Progenitor cell of endocrine pancreas (in vitro differentiated cells): ENCODE measurements around the gene RAD9B. TPM values are rescaled to one million over a fixed set of nuclear protein-coding genes. Genes with fewer than 3 reads are reported as not detected.
"Not testable (repeated sequence)": the region's sequence is repeated elsewhere in the genome, so short reads cannot be mapped to it uniquely, and the experiment has no call there.

Experiments
- DNase-seq: peaks from one replicate; pipeline ENCODE4 v3.0.0; 2021; ENCODE audit warnings: low spot score; ENCODE audit not compliant: unreplicated experiment
- H3K27ac Mint-ChIP-seq: 2 replicates; pipeline ENCODE4 v1.8.0; 2021; ENCODE audit warnings: mild to moderate bottlenecking, moderate library complexity, mixed read lengths
- H3K27me3 Mint-ChIP-seq: 2 replicates; pipeline ENCODE4 v1.8.0; 2021; ENCODE audit warnings: mixed read lengths
- H3K36me3 Mint-ChIP-seq: 2 replicates; pipeline ENCODE4 v1.8.0; 2022; ENCODE audit warnings: mixed read lengths; ENCODE audit not compliant: insufficient read depth
- H3K4me1 Mint-ChIP-seq: 2 replicates; pipeline ENCODE4 v1.8.0; 2021; ENCODE audit warnings: low read depth, mixed read lengths
- H3K4me3 Mint-ChIP-seq: 2 replicates; pipeline ENCODE4 v1.8.0; 2021; ENCODE audit warnings: low read depth, mild to moderate bottlenecking, moderate library complexity, mixed read lengths
- H3K9me3 Mint-ChIP-seq: 2 replicates; pipeline ENCODE4 v1.8.0; 2021; ENCODE audit warnings: low read depth, mixed read lengths
- total RNA-seq: library from RNA; stranded (reverse); gene quantifications from 2 replicates; pipeline ENCODE4 v1.2.1, GENCODE V29; 2021
- TF ChIP-seq, protein P1 (sequence below): fragments of 200-600 bp; sonication (generic); IDR thresholded peaks from one replicate; pipeline ENCODE4 v1.5.0; 2021; ENCODE audit warnings: antibody characterized with exemption, mild to moderate bottlenecking; ENCODE audit not compliant: unreplicated experiment

The RAD9B gene
- total RNA-seq, 1 donor from 2014 or later: 0.24 TPM

DNA sequence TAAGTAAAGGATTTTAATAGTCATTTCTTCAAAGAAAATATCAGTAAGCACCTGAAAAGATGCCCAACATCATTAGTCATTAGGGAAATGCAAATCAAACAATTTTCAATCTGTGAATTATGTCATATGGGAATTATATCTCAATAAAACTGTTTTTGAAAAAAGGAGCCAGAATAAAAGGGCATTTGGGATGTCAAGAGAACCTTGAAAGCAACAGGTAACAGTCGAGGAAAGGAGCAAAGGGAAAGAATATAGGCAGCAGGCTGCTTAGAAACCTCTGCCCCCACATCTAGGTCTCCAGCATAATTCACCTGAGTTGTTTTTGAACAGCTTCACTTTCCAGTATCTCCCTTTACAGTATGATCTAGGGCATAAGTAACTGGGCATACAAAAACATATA is 12.2 kb downstream of the RAD9B start:
- peaks cover 14% of the 10 kb centered on the region for H3K27me3 Mint-ChIP-seq
- TF ChIP-seq, protein P1, sequence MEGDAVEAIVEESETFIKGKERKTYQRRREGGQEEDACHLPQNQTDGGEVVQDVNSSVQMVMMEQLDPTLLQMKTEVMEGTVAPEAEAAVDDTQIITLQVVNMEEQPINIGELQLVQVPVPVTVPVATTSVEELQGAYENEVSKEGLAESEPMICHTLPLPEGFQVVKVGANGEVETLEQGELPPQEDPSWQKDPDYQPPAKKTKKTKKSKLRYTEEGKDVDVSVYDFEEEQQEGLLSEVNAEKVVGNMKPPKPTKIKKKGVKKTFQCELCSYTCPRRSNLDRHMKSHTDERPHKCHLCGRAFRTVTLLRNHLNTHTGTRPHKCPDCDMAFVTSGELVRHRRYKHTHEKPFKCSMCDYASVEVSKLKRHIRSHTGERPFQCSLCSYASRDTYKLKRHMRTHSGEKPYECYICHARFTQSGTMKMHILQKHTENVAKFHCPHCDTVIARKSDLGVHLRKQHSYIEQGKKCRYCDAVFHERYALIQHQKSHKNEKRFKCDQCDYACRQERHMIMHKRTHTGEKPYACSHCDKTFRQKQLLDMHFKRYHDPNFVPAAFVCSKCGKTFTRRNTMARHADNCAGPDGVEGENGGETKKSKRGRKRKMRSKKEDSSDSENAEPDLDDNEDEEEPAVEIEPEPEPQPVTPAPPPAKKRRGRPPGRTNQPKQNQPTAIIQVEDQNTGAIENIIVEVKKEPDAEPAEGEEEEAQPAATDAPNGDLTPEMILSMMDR: no peak
- DNase-seq: no peak
- no peak overlapping the region for H3K4me3 Mint-ChIP-seq
- H3K36me3 Mint-ChIP-seq: no peaks in the 10 kb centered on the region
- no peaks in the 10 kb centered on the region for H3K9me3 Mint-ChIP-seq
- no peak overlapping the region for H3K27ac Mint-ChIP-seq
- H3K4me1 Mint-ChIP-seq: no peaks in the 10 kb centered on the region

DNA sequence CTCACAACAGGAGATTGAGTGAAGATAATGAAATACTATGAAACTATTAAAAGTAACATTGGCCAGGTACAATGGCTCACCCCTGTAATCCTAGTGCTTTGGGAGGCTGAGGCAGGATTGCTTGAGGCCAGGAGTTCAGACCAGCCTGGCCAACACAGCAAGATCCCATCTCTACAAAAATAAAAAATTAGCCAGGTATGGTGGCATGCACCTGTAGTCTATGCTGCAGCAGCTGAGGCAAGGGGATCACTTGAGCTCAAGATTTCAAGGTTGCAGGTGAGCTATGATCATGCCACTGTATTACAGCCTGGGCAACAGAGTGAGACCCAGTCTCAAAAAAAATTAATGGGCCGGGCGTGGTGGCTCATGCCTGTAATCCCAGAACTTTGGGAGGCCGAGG is 14.9 kb downstream of the RAD9B start:
- TF ChIP-seq, protein P1: no peak
- H3K27ac Mint-ChIP-seq: no peak overlapping the region
- H3K4me1 Mint-ChIP-seq: no peaks in the 10 kb centered on the region
- H3K36me3 Mint-ChIP-seq: no peaks in the 10 kb centered on the region
- DNase-seq: no peak
- H3K4me3 Mint-ChIP-seq: no peak overlapping the region
- H3K27me3 Mint-ChIP-seq: peaks cover 3% of the 10 kb centered on the region
- no peaks in the 10 kb centered on the region for H3K9me3 Mint-ChIP-seq

- H3K27me3 Mint-ChIP-seq, H3K27ac Mint-ChIP-seq, DNase-seq, H3K4me1 Mint-ChIP-seq, H3K4me3 Mint-ChIP-seq, H3K9me3 Mint-ChIP-seq, H3K36me3 Mint-ChIP-seq: not testable (repeated sequence)
These were observed 15.9 kb downstream of the RAD9B start for GRCh38 chr12:110518014-110518413.

DNA sequence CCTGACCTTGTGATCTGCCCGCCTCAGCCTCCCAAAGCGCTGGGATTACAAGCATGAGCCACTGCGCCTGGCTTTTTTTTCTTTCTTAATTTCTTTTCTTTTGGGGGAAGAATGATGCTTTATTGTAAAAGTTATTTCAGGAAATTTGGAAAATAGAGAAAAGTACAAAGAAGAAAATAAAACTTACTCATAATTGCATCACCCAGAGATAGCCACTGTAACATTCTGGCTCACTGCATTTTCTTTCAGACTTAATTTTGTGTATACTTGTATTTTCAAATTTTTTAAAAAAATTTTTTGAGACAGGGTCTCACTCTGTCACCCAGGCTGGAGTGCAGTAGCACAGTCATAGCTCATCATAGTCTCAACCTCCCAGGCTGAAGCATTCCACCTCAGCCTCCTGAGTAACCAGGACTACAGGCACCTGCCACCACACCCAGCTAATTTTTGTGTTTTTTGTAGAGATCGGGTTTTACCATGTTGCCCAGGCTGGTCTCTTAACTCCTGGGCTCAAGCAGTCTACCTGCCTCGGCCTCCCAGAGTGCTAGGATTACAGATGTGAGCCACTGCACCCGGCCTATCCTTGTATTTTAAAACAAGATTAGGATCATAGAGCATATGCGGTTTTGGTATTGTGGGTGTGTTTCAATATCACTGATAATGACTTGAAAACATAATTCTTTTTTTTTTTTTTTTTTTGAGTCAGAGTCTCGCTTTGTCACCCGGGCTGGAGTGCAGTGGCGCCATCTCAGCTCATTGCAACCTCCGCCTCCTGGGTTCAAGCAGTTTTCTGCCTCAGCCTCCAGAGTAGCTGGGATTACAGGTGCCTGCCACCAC is 19.0 kb downstream of the RAD9B start:
- H3K27me3 Mint-ChIP-seq, H3K9me3 Mint-ChIP-seq, H3K4me1 Mint-ChIP-seq, H3K36me3 Mint-ChIP-seq, H3K27ac Mint-ChIP-seq, DNase-seq, H3K4me3 Mint-ChIP-seq: not testable (repeated sequence)

DNA sequence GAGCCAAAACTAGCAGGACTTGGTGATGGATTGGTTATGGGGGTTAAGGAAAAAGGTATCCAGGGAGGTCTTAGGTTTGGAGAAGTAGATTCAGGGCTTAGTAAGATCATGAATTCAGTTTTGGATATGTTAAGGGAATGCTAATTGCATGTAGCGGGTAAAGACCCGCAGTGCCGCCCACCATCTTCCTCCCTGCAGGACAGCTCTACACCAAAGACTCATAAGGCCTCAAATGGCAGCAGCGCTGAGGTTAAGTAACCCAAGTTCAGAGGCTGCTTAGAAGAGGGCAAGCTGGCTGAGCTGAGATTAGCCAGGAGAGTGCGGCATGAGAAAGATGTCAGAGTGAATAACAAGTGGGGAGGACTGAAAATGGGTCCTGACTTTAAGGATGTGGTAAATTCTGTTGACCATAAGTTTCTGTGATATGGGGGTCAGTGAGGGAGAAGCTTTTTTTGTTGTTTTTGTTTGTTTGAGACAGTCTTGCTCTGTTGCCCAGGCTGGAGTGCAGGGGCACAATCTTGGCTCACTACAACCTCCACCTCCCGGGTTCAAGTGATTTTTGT is 26.2 kb downstream of the RAD9B start:
- TF ChIP-seq, protein P1: no peak

DNA sequence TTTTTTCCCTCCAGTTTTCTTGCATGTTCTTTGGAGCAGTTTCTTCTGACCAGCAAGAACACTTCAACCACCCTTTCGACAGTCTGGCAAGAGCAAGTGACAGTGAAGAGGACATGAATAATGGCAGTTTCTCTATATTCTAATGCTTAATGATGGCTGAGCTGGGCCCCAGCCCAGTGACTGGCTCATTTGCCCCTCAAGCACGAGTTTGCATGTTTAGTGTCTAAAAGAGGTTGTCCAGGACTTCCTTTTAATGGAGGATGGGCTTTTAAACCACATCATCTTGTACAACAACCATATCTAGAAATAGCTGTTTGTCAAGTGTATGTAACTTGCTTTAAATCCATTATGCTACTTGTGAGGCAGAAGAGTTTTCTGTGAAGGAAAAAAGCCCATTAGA is 28.4 kb downstream of the RAD9B start:
- Mint-ChIP-seq H3K27ac (no peak overlapping the region), H3K4me3 (no peak overlapping the region), H3K36me3 (peaks cover 5% of the 10 kb centered on the region), H3K9me3 (no peaks in the 10 kb centered on the region), H3K27me3 (no peaks in the 10 kb centered on the region), H3K4me1 (peaks cover 14% of the 10 kb centered on the region)
- TF ChIP-seq, protein P1: no peak
- DNase-seq: no peak

More for the DNA sequence above, 26.2 kb downstream of the RAD9B start:
- H3K9me3 Mint-ChIP-seq: no peaks in the 10 kb centered on the region
- H3K4me3 Mint-ChIP-seq: no peak overlapping the region
- H3K4me1 Mint-ChIP-seq: no peaks in the 10 kb centered on the region
- DNase-seq: no peak
- no peak overlapping the region for H3K27ac Mint-ChIP-seq
- H3K36me3 Mint-ChIP-seq: peaks cover 5% of the 10 kb centered on the region
- H3K27me3 Mint-ChIP-seq: no peaks in the 10 kb centered on the region
